ENCODE data around the gene XIAP.

The XIAP gene

DNA sequence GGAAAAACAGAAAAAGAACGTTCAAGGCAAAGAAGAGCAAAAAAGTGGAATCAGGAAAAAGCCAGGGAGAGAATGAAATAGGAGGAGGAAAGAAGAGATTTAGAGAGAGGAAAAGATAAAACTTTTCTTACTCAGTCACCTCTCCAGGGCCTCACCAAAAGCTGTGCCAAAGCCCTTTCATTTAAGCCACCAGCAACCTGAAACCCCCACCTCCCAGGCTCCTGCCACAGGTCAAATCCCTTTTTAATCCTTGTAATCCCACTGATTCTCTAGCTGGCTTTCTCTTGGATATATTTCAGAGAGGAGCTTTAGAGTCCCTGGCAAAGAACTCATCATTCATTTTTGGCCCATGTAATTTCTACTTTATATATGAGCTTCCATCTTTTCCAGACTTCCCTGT, 25.7 kb upstream of the XIAP start:
- TF ChIP-seq, protein P1, sequence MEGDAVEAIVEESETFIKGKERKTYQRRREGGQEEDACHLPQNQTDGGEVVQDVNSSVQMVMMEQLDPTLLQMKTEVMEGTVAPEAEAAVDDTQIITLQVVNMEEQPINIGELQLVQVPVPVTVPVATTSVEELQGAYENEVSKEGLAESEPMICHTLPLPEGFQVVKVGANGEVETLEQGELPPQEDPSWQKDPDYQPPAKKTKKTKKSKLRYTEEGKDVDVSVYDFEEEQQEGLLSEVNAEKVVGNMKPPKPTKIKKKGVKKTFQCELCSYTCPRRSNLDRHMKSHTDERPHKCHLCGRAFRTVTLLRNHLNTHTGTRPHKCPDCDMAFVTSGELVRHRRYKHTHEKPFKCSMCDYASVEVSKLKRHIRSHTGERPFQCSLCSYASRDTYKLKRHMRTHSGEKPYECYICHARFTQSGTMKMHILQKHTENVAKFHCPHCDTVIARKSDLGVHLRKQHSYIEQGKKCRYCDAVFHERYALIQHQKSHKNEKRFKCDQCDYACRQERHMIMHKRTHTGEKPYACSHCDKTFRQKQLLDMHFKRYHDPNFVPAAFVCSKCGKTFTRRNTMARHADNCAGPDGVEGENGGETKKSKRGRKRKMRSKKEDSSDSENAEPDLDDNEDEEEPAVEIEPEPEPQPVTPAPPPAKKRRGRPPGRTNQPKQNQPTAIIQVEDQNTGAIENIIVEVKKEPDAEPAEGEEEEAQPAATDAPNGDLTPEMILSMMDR (IDR thresholded peaks at IDR 0.05) = no peak

DNA sequence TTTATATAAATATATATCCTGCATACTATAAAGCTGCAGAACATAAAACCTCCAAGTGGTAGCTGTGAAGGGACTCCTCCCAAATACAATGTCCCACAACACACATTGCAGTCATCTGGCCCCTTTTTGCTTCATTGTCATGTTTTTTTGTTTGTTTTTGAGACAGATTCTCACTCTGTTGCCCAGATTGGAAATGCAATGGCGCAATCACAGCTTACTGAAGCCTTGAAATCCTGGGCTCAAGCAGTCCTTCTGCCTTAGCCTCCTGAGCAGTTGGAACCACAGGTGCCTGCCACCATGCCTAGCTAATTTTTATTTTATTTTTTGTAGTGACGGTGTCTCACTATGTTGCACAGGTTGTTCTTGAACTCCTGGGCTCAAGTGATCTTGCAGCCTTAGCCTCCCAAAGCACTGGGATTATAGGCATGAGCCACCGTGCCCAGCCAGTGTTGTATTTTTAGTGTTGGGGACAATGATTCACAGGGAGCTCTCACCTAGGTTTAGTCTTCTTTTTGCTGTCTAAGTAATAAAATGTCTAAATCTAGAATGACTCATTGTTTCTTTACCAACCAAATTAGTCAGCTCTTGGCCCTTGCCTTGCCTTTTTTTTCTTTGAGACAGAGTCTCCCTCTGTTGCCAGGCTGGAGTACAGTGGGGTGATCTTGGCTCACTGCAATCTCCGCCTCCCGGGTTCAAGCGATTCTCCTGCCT, 24.0 kb upstream of the XIAP start:
- TF ChIP-seq, protein P1 (IDR thresholded peaks at IDR 0.05) = no peak

DNA sequence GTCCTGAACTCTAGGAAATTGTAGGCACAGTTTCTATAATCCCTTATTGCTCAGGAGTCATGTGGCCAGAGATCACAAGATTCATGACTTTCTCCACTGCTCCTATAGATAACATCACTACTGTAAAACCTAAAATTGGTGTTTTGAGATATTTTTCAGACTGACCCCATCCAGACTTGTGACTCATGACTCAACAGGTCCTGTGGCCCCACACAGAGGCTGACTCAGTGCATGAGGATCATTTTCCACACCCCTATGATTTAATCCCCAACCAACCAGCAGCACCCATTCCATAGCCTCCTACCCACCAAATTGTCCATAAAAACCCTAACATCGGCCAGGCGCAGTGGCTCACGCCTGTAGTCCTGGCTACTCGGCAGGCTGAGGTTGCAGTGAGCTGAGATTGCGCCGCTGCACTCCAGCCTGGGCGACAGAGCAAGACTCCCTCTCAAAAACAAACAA, 13.2 kb upstream of the XIAP start:
- TF ChIP-seq, protein P1 (IDR thresholded peaks at IDR 0.05) = no peak

DNA sequence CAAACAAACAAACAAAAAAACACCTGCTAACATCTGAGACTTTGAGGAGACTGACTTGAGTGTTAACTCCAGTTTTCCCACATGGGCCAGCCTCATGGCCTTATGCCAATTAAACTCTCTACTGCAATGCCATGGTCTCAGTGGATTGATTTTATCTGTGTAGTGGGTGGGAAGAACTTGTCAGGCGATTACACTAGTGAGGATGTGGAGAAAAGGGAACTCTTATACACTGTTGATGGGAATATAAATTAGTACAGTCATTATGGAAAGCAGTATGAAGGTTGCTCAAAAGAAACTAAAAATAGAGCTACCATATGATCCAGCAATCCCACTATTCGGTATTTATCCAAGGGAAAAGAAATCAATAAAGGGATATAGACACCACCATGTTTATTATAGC, 12.8 kb upstream of the XIAP start:
- TF ChIP-seq, protein P1 (IDR thresholded peaks at IDR 0.05) = no peak

DNA sequence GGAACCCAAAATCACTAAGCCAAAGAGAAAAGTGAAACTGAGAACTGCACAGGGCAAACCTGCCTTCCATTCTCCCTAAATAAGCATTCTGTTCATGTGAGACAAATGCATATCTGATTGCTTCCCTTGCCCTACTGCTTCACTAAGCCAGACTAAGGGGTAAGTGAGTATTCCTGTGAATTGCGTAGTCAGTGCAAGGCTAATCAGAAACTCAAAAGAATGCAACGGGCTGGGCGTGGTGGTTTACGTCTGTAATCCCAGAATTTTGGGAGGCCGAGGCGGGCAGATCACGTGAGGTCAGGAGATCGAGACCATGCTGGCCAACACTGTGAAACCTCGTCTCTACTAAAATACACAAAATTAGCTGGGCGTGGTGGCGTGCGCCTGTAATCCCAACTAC, 10.8 kb upstream of the XIAP start:
- TF ChIP-seq, protein P1 (IDR thresholded peaks at IDR 0.05) = no peak

DNA sequence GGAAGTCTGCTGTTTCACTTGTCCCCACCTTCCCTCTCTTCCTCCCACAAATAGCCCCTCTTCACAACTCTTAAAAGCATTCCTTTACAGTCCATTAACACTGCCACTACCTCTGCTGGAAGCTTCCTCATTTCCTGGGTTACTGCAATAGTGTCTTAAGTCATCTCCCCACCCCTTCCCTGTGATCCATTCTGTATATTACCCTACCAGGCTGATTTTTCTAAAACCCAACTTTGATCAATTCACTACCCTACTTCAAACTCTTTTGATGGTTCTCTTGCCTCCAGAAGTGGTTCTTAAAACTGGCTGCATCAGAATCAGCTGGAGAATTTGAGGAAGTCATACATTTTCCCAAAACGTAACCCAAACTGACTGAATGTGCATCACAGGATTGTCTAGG, 8.8 kb upstream of the XIAP start:
- TF ChIP-seq, protein P1 (IDR thresholded peaks at IDR 0.05) = no peak

DNA sequence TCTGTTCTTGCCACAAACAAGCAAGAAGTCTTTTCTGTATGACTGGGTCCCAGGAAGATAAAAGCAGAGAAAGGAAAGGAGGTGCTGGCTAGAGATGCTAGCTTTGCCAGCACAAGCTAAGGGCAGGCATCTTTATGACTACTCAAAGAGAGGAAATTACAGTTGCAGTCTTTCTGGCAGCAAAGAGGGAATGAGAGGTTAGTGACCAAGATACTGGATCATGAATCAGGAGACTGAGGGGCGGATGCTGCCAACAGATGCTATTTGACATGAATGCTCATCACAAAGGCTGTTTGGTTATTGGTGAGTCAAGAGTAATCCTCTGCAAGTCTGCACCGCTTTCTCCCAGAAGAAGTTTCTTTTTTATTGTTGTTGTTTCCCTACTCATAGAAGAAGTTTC, 5.5 kb upstream of the XIAP start:
- TF ChIP-seq, protein P1 (IDR thresholded peaks at IDR 0.05) = no peak

DNA sequence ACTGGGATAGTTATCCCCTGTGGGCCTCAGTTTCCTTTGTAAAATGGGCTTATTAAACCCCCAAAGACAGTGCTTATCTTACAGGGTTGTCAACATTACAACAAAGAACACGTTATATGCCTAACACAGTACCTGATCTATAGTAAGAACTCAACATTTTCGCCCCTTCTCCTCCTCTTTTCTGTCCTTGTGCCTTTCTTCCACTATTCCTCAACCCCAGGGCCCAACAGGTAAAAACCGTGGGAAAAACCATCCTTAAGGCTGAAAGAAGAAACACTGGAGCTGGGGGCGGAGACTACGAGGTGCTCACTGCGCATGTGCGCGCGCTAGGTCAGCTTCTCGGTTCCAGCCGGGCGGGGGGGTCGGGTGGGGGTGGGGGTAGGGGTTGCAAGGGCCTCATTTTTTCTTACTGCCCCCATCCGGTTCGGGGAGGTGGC, 426 bp upstream of the XIAP start:
- TF ChIP-seq, protein P1 (IDR thresholded peaks at IDR 0.05) = no peak
